HCT116 (cell line): Measurements from ENCODE around the gene TTC21B. TPM values are rescaled to one million over a fixed set of nuclear protein-coding genes. Genes with fewer than 3 reads are reported as not detected.

ENCODE experiments used
- ATAC-seq: fragments of 200-7000 bp; cut with Tn5 transposase; 2 replicates; pipeline ENCODE4 v1.9.1; 2020; ENCODE audit warnings: mild to moderate bottlenecking, moderate library complexity
- BruUV-seq: library from RNA; stranded (reverse); fragments of 400-500 nt; replicated peaks from 2 replicates; lab custom pipeline; 2021; lab: Mats Ljungman, UMichigan
- CTCF ChIA-PET: fragments of 300-600 bp; sonication (Branson Sonifier 250); formaldehyde crosslinking; loops from one replicate; lab custom pipeline; 2021; ENCODE audit warnings: antibody characterized with exemption; lab: Charles Lee
- POLR2A ChIA-PET: fragments of 300-600, 350-600 bp; sonication (Branson Sonifier 250); formaldehyde crosslinking; loops from one replicate; lab custom pipeline; 2021; ENCODE audit warnings: antibody characterized with exemption; lab: Charles Lee
- RAD21 ChIA-PET, 2 experiments: fragments of 300-600 bp; sonication (Branson Sonifier 250); formaldehyde crosslinking; loops; one replicate each; lab custom pipeline; 2023; ENCODE audit warnings: low total read pairs in 2 of 2; ENCODE audit not compliant: uncharacterized antibody in 2 of 2, unreplicated experiment in 2 of 2, low non-redundant PET in 1 of 2; lab: Charles Lee
- DNase-seq: peaks from one replicate; pipeline ENCODE4 v3.0.0-alpha.2; 2010; ENCODE audit warnings: low read depth, low spot score
- H2AFZ ChIP-seq: fragments of 200-600 bp; shearing (Covaris generic), sonication (generic); 2 replicates; pipeline ENCODE4 v1.6.1; 2017; ENCODE audit warnings: low read depth, mixed run types, mixed read lengths, antibody characterized with exemption, low read length; ENCODE audit not compliant: poor library complexity, severe bottlenecking
- H3K27ac ChIP-seq: 2 replicates; pipeline ENCODE4 v1.5.1; 2012; ENCODE audit warnings: low read depth, low read length
- H3K27me3 ChIP-seq: fragments of 200-600 bp; sonication (generic); 2 replicates; pipeline ENCODE4 v1.6.1; 2016; ENCODE audit warnings: mixed run types, low read length, mixed read lengths; ENCODE audit not compliant: insufficient read depth
- H3K36me3 ChIP-seq, 2 experiments: fragments of 200-500 bp in 1 of 2; fragments of 200-600 bp in 1 of 2; sonication (Bioruptor generic) in 1 of 2; sonication (generic) in 1 of 2; 2 replicates each; pipeline versions ENCODE4 v1.5.1 to v1.6.1; 2014 to 2016; ENCODE audit warnings: low read length in 2 of 2, inconsistent platforms in 1 of 2, mixed read lengths in 1 of 2, mixed run types in 1 of 2; ENCODE audit not compliant: insufficient read depth in 2 of 2, control insufficient read depth in 1 of 2
- H3K4me1 ChIP-seq, 2 experiments: fragments of 200-600 bp in 1 of 2; sonication (generic) in 1 of 2; 2 replicates each; pipeline versions ENCODE4 v1.5.1 to v1.6.1; 2012 to 2017; ENCODE audit warnings: low read length in 2 of 2, inconsistent platforms in 1 of 2, mild to moderate bottlenecking in 1 of 2, mixed read lengths in 1 of 2, mixed run types in 1 of 2, moderate library complexity in 1 of 2; ENCODE audit not compliant: insufficient read depth in 2 of 2, control insufficient read depth in 1 of 2
- H3K4me2 ChIP-seq: fragments of 200-600 bp; sonication (generic); 2 replicates; pipeline ENCODE4 v1.6.1; 2017; ENCODE audit warnings: mixed run types, low read length, mixed read lengths
- H3K4me3 ChIP-seq, 2 experiments: fragments of 200-600 bp in 1 of 2; sonication (generic) in 1 of 2; replicated peaks in 1 of 2; 2 replicates each; pipeline ENCODE4 v1.5.1; 2011 to 2016; ENCODE audit warnings: low read length in 2 of 2, control low read depth in 1 of 2, low read depth in 1 of 2, mild to moderate bottlenecking in 1 of 2, mixed read lengths in 1 of 2, mixed run types in 1 of 2
- H3K79me2 ChIP-seq: fragments of 200-600 bp; sonication (generic); 2 replicates; pipeline ENCODE4 v1.6.1; 2017; ENCODE audit warnings: mild to moderate bottlenecking, mixed run types, low read length, moderate library complexity, mixed read lengths; ENCODE audit not compliant: insufficient read depth
- H3K9ac ChIP-seq: fragments of 200-600 bp; sonication (generic); 2 replicates; pipeline ENCODE4 v1.6.1; 2016; ENCODE audit warnings: low read length, mixed read lengths
- H3K9me2 ChIP-seq: fragments of 200-600 bp; sonication (generic), shearing (Covaris generic); 2 replicates; pipeline ENCODE4 v1.6.1; 2017; ENCODE audit warnings: mixed run types, mild to moderate bottlenecking, moderate library complexity; ENCODE audit not compliant: insufficient read depth
- H3K9me3 ChIP-seq, 2 experiments: fragments of 200-500 bp in 1 of 2; fragments of 200-600 bp in 1 of 2; sonication (Bioruptor generic) in 1 of 2; sonication (generic) in 1 of 2; 2 replicates each; pipeline ENCODE4 v1.6.1; 2014 to 2017; ENCODE audit warnings: low read length in 2 of 2, mixed read lengths in 2 of 2, inconsistent platforms in 1 of 2, low read depth in 1 of 2, mild to moderate bottlenecking in 1 of 2, mixed run types in 1 of 2, moderate library complexity in 1 of 2; ENCODE audit not compliant: control insufficient read depth in 1 of 2, insufficient read depth in 1 of 2
- H4K20me1 ChIP-seq: fragments of 200-600 bp; sonication (generic), shearing (Covaris generic); 2 replicates; pipeline ENCODE4 v1.6.1; 2017; ENCODE audit warnings: mixed run types, mild to moderate bottlenecking, moderate library complexity; ENCODE audit not compliant: insufficient read depth
- CBX3 ChIP-seq: IDR thresholded peaks from 2 replicates; pipeline ENCODE4 v1.6.1; 2012; ENCODE audit warnings: low read depth
- CEBPB ChIP-seq: IDR thresholded peaks from 2 replicates; pipeline ENCODE4 v1.6.1; 2012; ENCODE audit warnings: low read depth
- ELF1 ChIP-seq: IDR thresholded peaks from 2 replicates; pipeline ENCODE4 v1.6.1; 2012; ENCODE audit warnings: low read depth, borderline replicate concordance
- EZH2 ChIP-seq: fragments of 200-600 bp; sonication (generic); IDR thresholded peaks from 2 replicates; pipeline ENCODE4 v1.6.1; 2017; ENCODE audit warnings: antibody characterized with exemption, mixed run types
- POLR2AphosphoS5 ChIP-seq: IDR thresholded peaks from 2 replicates; pipeline ENCODE4 v1.6.1; 2011; ENCODE audit warnings: mild to moderate bottlenecking, low read depth, low read length, moderate library complexity
- SRF ChIP-seq: IDR thresholded peaks from 2 replicates; pipeline ENCODE4 v1.6.1; 2012; ENCODE audit warnings: low read depth
- TCF7L2 ChIP-seq: IDR thresholded peaks from 2 replicates; pipeline ENCODE4 v1.7.0; 2011; ENCODE audit warnings: borderline replicate concordance, inconsistent platforms; ENCODE audit not compliant: insufficient read depth, insufficient read length; ENCODE audit errors: extremely low read depth
- ZFX ChIP-seq: fragments of 450-650 bp; IDR thresholded peaks from 2 replicates; pipeline ENCODE4 v1.6.1; 2017
- ZNF274 ChIP-seq: fragments of 200-500 bp; sonication (Bioruptor generic); IDR thresholded peaks from 2 replicates; pipeline ENCODE4 v1.6.1; 2014; ENCODE audit warnings: mild to moderate bottlenecking, low read depth, low read length, inconsistent platforms
- intact Hi-C: fragments of 100-400 bp; cut with micrococcal nuclease; formaldehyde crosslinking; loops from 2 replicates; pipeline ENCODE4 v1.10.0; 2022
- total RNA-seq: library from RNA; stranded (reverse); gene quantifications from one replicate; pipeline ENCODE4 v1.2.1, GENCODE V29; 2021; ENCODE audit not compliant: unreplicated experiment
- TF ChIP-seq, protein P1 (sequence below): IDR thresholded peaks from 2 replicates; pipeline ENCODE4 v1.6.1; 2012
- TF ChIP-seq, protein P2 (sequence below): IDR thresholded peaks from 2 replicates; pipeline ENCODE4 v1.6.1; 2012
- TF ChIP-seq, protein P3 (sequence below): IDR thresholded peaks from 2 replicates; pipeline ENCODE4 v1.6.1; 2011; ENCODE audit warnings: mild to moderate bottlenecking, low read length, moderate library complexity; ENCODE audit not compliant: insufficient replicate concordance; ENCODE audit errors: extremely low read depth

The TTC21B gene
- total RNA-seq, 1 experiment from 2014 or later: 12.2 TPM

DNA sequence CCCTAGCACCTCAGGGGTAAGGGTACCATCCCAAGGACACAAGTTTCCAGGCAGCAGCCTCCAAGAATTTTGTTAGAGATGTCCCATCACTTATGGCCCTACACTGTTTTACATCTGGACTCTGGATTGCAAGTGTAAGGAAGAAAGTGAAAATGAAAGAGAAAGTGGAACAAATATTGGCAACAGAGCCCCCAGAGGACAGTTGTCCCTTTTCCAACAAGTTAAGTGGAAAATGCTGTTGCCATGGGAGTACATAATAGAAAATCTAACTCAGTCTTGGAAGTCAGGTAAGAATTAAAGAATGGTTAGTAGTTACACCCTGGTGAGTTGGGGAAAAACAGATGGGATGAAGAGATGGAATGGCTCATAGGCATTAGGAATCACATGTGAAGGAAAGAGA lies 50.6 kb downstream of the TTC21B start:
- Histone ChIP-seq H3K9ac (no peak overlapping the region), H3K4me3 (no peak overlapping the region), H3K9me3 (no peaks in the 10 kb centered on the region), H3K9me2 (no peaks in the 10 kb centered on the region), H3K79me2 (no peaks in the 10 kb centered on the region), H3K27ac (no peak overlapping the region), H3K27me3 (no peaks in the 10 kb centered on the region), H4K20me1 (no peaks in the 10 kb centered on the region; the same call in 1 of the 2 replicates), H3K4me1 (no peaks in the 10 kb centered on the region), H3K4me2 (no peak overlapping the region), H3K36me3 (peaks cover 0 to 7% of the 10 kb centered on the region in 2 experiments; a peak in 1 of 4 replicates), H2AFZ (no peak overlapping the region)
- ATAC-seq (no peak), DNase-seq (no peak)
- TF ChIP-seq EZH2: no peak
- TF ChIP-seq, protein P1, sequence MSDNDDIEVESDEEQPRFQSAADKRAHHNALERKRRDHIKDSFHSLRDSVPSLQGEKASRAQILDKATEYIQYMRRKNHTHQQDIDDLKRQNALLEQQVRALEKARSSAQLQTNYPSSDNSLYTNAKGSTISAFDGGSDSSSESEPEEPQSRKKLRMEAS: no peak
- TF ChIP-seq, protein P2, sequence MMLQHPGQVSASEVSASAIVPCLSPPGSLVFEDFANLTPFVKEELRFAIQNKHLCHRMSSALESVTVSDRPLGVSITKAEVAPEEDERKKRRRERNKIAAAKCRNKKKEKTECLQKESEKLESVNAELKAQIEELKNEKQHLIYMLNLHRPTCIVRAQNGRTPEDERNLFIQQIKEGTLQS: no peak
- TF ChIP-seq ELF1: no peak
- TF ChIP-seq POLR2AphosphoS5: no peak
- no peak for TF ChIP-seq CEBPB
- TF ChIP-seq ZFX: no peak
- TF ChIP-seq, protein P3, sequence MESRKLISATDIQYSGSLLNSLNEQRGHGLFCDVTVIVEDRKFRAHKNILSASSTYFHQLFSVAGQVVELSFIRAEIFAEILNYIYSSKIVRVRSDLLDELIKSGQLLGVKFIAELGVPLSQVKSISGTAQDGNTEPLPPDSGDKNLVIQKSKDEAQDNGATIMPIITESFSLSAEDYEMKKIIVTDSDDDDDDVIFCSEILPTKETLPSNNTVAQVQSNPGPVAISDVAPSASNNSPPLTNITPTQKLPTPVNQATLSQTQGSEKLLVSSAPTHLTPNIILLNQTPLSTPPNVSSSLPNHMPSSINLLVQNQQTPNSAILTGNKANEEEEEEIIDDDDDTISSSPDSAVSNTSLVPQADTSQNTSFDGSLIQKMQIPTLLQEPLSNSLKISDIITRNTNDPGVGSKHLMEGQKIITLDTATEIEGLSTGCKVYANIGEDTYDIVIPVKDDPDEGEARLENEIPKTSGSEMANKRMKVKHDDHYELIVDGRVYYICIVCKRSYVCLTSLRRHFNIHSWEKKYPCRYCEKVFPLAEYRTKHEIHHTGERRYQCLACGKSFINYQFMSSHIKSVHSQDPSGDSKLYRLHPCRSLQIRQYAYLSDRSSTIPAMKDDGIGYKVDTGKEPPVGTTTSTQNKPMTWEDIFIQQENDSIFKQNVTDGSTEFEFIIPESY: no peak
- no peak for TF ChIP-seq CBX3
- TF ChIP-seq SRF: no peak
- TF ChIP-seq ZNF274: no peak
- TF ChIP-seq TCF7L2: no peak
- POLR2A ChIA-PET: no interaction called here
- RAD21 ChIA-PET: no interaction called here
- intact Hi-C loops: no loop called here
- CTCF ChIA-PET: no interaction called here
- BruUV-seq: no TSS peak
